Activated CD4-positive, alpha-beta T cell treated with anti-CD3 and anti-CD28 coated beads, Interleukin-2, Interleukin-4, amounts not matched to agents 100 ng/mL and 50 ng/mL, durations not matched to agents 16 hours and 8 hours (primary cell): ENCODE data around the gene LYG2.
"Not testable (repeated sequence)": the region's sequence is repeated elsewhere in the genome, so short reads cannot be mapped to it uniquely, and the experiment has no call there.

Experiments
- DNase-seq: peaks from one replicate; pipeline ENCODE4 v3.0.0-alpha.2; 2020; ENCODE audit warnings: low spot score

The LYG2 gene

GRCh38 chr2:99201959-99202678 lies 53.3 kb downstream of the LYG2 start:
- no peak for DNase-seq

DNA sequence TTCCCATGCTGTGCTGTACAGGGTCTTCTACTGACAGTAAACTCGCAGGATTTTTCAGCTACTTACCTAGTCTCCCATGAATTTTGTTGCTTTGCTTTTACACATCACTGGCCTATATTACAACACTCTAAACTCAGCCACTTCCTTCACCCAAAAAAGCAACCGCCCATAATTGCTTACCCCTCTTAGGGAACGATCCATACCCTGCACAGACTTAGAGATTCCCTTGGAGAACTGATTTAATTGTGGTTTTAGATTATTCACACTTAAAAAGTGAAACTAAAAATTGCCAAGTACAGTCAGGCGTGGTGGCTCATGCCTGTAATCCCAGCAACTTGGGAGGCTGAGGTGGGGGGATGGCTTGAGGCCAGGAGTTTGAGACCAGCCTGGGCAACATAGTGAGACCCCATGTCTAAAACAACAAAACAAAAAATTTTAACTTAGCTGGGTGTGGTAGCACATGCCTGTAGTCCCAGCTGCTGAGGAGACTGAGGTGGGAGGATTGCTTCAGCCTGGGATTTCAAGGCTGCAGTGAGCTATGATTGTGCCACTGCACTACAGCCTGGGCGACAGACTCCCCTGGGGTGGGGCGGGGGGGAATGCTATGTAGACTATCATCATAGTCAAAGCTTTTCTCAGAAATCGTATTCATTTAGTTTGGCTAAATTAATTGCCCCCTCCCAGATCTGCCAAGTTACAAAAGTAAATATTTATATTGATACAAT lies 55.2 kb downstream of the LYG2 start:
- no peak for DNase-seq

GRCh38 chr2:99198103-99198841 lies 57.2 kb downstream of the LYG2 start:
- no peak for DNase-seq

DNA sequence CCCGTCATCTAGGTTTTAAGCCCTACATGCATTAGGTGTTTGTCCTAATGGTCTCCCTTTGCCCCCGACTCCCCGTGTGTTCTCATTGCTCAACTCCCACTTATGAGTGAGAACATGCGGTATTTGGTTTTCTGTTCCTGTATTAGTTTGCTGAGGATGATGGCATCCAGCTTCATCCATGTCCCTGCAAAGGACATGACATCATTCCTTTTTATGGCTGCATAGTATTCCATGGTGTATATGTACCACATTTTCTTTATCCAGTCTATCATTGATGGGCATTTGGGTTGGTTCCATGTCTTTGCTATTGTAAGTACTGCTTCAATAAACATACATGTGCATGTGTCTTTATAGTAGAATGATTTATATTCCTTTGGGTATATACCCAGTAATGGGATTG lies 63.1 kb downstream of the LYG2 start:
- DNase-seq: not testable (repeated sequence)
